A673 (cell line): ENCODE results near the gene ATIC. TPM values are rescaled to one million over a fixed set of nuclear protein-coding genes. Genes with fewer than 3 reads are reported as not detected.

Experiments
- BruUV-seq: library from RNA; stranded (reverse); fragments of 400-500 nt; replicated peaks from 2 replicates; lab custom pipeline; 2021; lab: Mats Ljungman, UMichigan
- CTCF ChIA-PET: fragments of 300-600 bp; sonication (Branson Sonifier 250); formaldehyde crosslinking; loops from one replicate; lab custom pipeline; 2022; ENCODE audit warnings: antibody characterized with exemption; lab: Charles Lee
- POLR2A ChIA-PET: fragments of 300-600 bp; sonication (Branson Sonifier 250); formaldehyde crosslinking; loops from one replicate; lab custom pipeline; 2022; ENCODE audit warnings: antibody characterized with exemption; ENCODE audit not compliant: low non-redundant PET; lab: Charles Lee
- DNase-seq: peaks from one replicate; pipeline ENCODE4 v3.0.0-alpha.2; 2015; ENCODE audit warnings: low spot score
- H3K27ac ChIP-seq: fragments of 200-600 bp; sonication (generic); 2 replicates; pipeline ENCODE4 v1.5.1; 2016; ENCODE audit warnings: mixed run types, low read depth, mild to moderate bottlenecking, mixed read lengths, antibody characterized with exemption, low read length; ENCODE audit not compliant: poor library complexity, severe bottlenecking
- H3K27me3 ChIP-seq: fragments of 200-600 bp; sonication (generic); replicated peaks from 2 replicates; pipeline ENCODE4 v1.6.1; 2017; ENCODE audit warnings: mixed run types, low read depth, mild to moderate bottlenecking, mixed read lengths, antibody characterized with exemption, low read length; ENCODE audit not compliant: insufficient read depth, poor library complexity
- H3K36me3 ChIP-seq: fragments of 200-600 bp; sonication (generic); 2 replicates; pipeline ENCODE4 v1.6.1; 2016; ENCODE audit warnings: mixed run types, mild to moderate bottlenecking, mixed read lengths, antibody characterized with exemption, low read length; ENCODE audit not compliant: insufficient read depth, poor library complexity, severe bottlenecking
- H3K4me1 ChIP-seq: fragments of 200-600 bp; sonication (generic); 2 replicates; pipeline ENCODE4 v1.6.1; 2017; ENCODE audit warnings: mixed run types, mild to moderate bottlenecking, mixed read lengths, antibody characterized with exemption, low read length; ENCODE audit not compliant: insufficient read depth, poor library complexity, severe bottlenecking
- H3K4me3 ChIP-seq: fragments of 200-600 bp; sonication (generic); 2 replicates; pipeline ENCODE4 v1.5.1; 2016; ENCODE audit warnings: low read depth, mixed run types, mild to moderate bottlenecking, mixed read lengths, low read length; ENCODE audit not compliant: poor library complexity, severe bottlenecking
- H3K9me3 ChIP-seq: fragments of 200-600 bp; sonication (generic); 2 replicates; pipeline ENCODE4 v1.6.1; 2016; ENCODE audit warnings: mixed run types, low read depth, mild to moderate bottlenecking, mixed read lengths, antibody characterized with exemption, low read length; ENCODE audit not compliant: poor library complexity, severe bottlenecking
- CTCF ChIP-seq: fragments of 300-800, 200-600 bp; sonication (generic); conservative IDR thresholded peaks from 2 replicates; pipeline ENCODE4 v1.5.1; 2017; ENCODE audit warnings: low read depth, mild to moderate bottlenecking, antibody characterized with exemption, low read length, moderate library complexity, mixed read lengths
- EZH2 ChIP-seq: fragments of 200-600 bp; sonication (generic); IDR thresholded peaks from 2 replicates; pipeline ENCODE4 v1.6.1; 2017; ENCODE audit warnings: borderline replicate concordance, low read depth, mild to moderate bottlenecking, mixed read lengths, antibody characterized with exemption, low read length; ENCODE audit not compliant: poor library complexity, severe bottlenecking
- intact Hi-C: fragments of 100-400 bp; cut with micrococcal nuclease; formaldehyde crosslinking; loops from one replicate; pipeline ENCODE4 v1.10.0; 2022; ENCODE audit not compliant: unreplicated experiment
- total RNA-seq: library from RNA; stranded (reverse); gene quantifications from 2 replicates; pipeline ENCODE4 v1.2.3, GENCODE V29; 2021

The ATIC gene
- total RNA-seq, 1 experiment from 2014 or later, result 328 TPM

- Histone ChIP-seq H3K4me1 (peaks cover 59% of the 10 kb centered on the region), H3K27ac (peak overlapping the region; percentile 49), H3K4me3 (no peak overlapping the region), H3K36me3 (peaks cover 92% of the 10 kb centered on the region), H3K27me3 (no peaks in the 10 kb centered on the region), H3K9me3 (no peaks in the 10 kb centered on the region)
- BruUV-seq, result no TSS peak
- no peak for TF ChIP-seq CTCF
- TF ChIP-seq EZH2, result no peak
- no peak for DNase-seq
- ChIA-PET POLR2A (no interaction called here), CTCF (no interaction called here)
- intact Hi-C loops, result no loop called here
Observed at GRCh38 chr2:215399067-215399716, 87.3 kb downstream of the ATIC start.

Other genes with a start within 250 kb of the ATIC start
- 0.04 TPM in 1 of 2 replicates, not detected in the other for gene ABCA12, start 173.4 kb upstream of the ATIC start, total RNA-seq
- gene FN1, start 124.0 kb downstream of the ATIC start, total RNA-seq, result 1,570 and 2,058 TPM in 2 replicates